ENCODE measurements around the gene KIAA1191. TPM values are rescaled to one million over a fixed set of nuclear protein-coding genes. Genes with fewer than 3 reads are reported as not detected.
A peak's percentile ranks its signal among the peaks of the same experiment; 100 is the strongest.

KIAA1191 gene
- total RNA-seq, 1 experiment from 2014 or later = 78.2 TPM

DNA sequence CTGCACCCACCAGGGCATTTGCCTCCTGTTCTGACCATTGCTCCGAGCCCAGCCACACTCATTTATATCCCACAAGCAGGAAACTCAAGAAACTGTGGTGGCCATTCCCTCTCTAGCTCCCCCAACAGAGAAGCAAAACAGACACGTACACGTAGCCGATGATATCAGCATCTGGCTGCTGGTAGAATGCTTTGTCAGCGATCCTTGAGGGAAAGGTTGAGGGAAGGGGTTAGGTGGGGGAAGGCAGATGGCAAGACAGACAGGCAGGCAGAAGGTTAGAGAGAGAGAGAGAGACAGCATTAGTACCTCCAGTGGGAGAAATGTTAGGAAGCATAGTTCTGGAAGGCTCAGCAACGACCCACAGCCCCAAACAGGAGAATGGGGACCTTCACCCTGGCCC lies 34.8 kb upstream of the KIAA1191 start:
- no peaks in the 10 kb centered on the region for H3K27me3 ChIP-seq (ENCODE audit: control insufficient read depth, insufficient read depth, low read length)
- DNase-seq = no peak
- H3K4me3 ChIP-seq (ENCODE audit: insufficient read depth, low read depth, low read length) = no peak overlapping the region
- H3K36me3 ChIP-seq (replicated peaks; ENCODE audit: control insufficient read depth, insufficient read depth, low read length) = no peaks in the 10 kb centered on the region; the same call in 1 of the 2 replicates

DNA sequence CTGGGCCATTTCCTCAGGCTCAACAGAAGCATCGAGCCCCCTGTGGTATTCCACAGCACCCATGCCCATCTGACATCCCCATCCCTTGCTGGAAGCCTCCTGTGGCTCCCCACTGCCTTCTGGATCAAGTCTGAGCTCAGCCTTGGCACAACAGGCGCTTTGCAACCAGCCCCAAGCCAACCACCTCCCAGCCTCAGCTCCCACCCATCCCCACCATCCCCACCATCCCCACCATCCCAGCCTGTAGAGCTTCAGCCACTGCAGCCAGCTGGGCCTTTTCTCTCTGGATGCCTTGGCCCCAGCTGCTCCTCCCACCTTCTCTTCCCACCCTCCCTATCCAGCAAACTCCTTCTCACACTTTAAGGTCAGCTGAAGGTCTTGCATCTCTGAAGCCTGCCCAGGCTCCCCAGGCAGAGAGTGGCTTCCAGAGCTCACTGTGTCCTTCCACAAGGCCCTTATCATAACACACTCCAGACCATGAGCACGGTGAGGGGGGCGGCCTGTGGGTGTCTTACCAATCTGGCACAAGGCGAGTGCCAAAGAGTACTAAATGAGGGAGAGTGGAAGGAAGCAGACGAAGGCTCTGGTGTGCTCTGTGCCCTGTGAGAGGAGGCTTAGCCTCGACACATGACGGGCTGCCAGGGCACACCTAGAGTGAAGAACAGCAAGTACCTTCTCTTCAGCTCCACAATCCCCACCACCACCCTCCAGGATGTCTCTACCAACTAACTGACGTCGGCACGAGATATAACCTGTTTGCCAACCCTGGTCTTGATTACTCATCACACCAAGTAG lies 33.5 kb upstream of the KIAA1191 start:
- no peak for DNase-seq
- Histone ChIP-seq H3K4me3 (ENCODE audit: insufficient read depth, low read depth, low read length) (no peak overlapping the region), H3K27me3 (ENCODE audit: control insufficient read depth, insufficient read depth, low read length) (no peaks in the 10 kb centered on the region), H3K36me3 (replicated peaks; ENCODE audit: control insufficient read depth, insufficient read depth, low read length) (no peaks in the 10 kb centered on the region; the same call in 1 of the 2 replicates)

DNA sequence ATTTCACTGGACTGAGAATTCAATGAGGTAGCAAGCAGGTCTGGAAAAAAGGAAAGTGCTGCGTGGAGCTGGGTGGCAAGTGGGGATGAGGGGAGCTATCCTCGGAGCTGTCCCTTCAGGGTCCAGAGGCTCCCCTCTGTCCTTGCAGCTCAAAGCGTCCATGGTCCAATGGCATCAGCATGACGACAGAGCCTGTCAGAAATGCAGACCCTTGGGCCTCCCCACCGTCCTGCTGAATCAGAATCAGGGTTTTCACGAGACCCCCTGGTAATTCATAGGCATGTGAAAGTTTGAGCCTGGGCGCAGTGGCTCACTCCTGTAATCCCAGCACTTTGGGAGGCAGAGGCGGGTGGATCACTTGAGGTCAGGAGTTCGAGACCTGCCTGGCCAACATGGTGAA lies 32.5 kb upstream of the KIAA1191 start:
- Histone ChIP-seq H3K27me3 (ENCODE audit: control insufficient read depth, insufficient read depth, low read length) (no peaks in the 10 kb centered on the region), H3K36me3 (replicated peaks; ENCODE audit: control insufficient read depth, insufficient read depth, low read length) (no peaks in the 10 kb centered on the region; the same call in 1 of the 2 replicates), H3K4me3 (ENCODE audit: insufficient read depth, low read depth, low read length) (no peak overlapping the region)
- no peak for DNase-seq

DNA sequence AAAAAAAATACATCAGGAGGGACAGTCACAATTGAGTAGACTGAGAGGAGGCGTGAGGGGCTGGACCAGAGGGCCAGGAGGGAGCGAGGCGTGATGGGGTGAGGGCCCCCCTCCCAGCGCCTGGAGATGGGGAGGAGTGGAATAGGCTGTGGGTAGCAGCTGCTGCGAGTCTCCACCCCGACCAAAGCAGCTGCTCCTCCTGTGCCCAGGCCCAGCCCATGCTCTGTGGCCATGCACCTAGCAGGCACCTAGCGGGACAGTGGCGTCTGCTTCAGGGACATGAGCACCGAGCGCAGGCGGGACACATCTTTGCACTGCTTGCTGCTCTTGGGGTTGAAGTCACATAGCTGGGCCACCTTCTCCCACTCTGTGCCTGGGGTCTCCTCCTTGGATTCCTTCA lies 31.0 kb upstream of the KIAA1191 start:
- DNase-seq = no peak

DNA sequence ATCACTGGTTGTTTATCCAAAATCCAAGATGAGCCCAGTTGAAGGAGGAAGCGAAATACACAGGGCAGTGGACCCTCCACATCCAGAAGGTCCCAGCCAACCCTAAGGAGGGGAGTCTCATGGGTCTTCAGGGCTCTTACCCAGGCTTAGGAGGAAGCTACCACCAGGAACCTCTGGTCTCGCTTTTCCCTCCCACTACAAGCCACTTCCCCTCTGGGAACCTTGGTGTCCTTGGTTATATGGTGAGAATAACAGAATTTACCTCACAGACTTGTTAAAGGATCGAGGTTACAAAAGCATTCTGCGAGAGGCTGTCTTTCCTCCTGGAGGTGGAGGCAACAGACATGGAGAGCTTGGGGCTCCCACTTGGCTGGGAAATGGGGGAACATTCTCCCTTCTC lies 30.4 kb upstream of the KIAA1191 start:
- Histone ChIP-seq H3K27me3 (ENCODE audit: control insufficient read depth, insufficient read depth, low read length) (no peaks in the 10 kb centered on the region), H3K36me3 (replicated peaks; ENCODE audit: control insufficient read depth, insufficient read depth, low read length) (no peaks in the 10 kb centered on the region; the same call in 1 of the 2 replicates), H3K4me3 (ENCODE audit: insufficient read depth, low read depth, low read length) (no peak overlapping the region)
- DNase-seq = no peak

More for the DNA sequence above, 31.0 kb upstream of the KIAA1191 start:
- Histone ChIP-seq H3K4me3 (ENCODE audit: insufficient read depth, low read depth, low read length) (no peak overlapping the region), H3K36me3 (replicated peaks; ENCODE audit: control insufficient read depth, insufficient read depth, low read length) (no peaks in the 10 kb centered on the region; the same call in 1 of the 2 replicates), H3K27me3 (ENCODE audit: control insufficient read depth, insufficient read depth, low read length) (no peaks in the 10 kb centered on the region)

DNA sequence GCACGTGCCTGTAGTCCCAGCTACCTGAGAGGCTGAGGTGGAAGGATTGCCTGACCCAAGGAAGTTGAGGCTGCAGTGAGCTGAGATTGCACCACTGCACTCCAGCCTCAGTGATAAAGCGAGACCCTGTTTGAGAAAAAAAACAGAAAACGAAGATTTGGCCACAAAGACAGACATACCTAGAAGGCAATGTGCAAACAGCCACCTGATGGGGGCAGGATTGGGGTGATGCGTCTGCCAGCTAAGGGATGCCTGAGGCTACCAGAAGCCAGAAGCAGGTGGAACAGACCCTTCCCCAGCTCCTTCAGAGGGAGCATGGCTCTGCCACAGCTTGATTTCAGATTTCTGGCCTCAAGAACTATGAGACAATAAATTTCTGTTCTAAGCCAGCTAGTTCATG lies 29.9 kb upstream of the KIAA1191 start:
- DNase-seq = peak; percentile 57
- no peak overlapping the region for H3K4me3 ChIP-seq (ENCODE audit: insufficient read depth, low read depth, low read length)
- H3K27me3 ChIP-seq (ENCODE audit: control insufficient read depth, insufficient read depth, low read length) = no peaks in the 10 kb centered on the region
- no peaks in the 10 kb centered on the region; the same call in none of the 2 replicates for H3K36me3 ChIP-seq (replicated peaks; ENCODE audit: control insufficient read depth, insufficient read depth, low read length)

DNA sequence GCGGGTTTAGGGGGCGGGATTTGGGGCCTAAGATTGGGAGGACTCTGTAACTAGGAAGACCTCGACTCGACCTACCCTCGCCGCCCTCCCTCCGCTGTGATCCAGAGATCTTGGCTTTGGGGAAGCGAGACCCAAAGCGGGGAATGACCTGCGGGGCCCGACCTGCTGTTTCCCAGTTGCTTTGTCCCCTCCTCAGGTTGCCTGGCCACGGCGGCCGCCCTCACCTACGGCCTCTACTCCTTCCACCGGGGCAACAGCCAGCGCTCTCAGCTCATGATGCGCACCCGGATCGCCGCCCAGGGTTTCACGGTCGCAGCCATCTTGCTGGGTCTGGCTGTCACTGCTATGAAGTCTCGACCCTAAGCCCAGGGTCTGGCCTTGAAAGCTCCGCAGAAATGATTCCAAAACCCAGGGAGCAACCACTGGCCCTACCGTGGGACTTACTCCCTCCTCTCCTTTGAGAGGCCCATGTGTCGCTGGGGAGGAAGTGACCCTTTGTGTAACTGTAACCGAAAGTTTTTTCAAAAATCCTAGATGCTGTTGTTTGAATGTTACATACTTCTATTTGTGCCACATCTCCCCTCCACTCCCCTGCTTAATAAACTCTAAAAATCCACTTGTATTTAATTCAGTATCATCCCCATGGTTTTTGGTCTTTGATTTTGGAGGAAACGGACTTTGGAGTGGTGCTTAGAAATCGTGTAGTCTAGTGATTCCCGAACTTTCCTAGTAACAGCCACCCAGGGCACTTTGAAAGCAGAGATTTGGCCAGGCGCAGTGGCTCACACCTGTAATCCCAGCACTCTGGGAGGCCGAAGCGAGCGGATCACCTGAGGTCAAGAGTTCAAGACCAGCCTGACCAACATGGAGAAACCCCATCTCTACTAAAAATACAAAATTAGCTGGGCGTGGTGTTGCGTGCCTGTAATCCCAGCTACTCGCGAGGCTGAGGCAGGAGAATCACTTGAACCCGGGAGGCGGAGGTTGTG lies 27.9 kb upstream of the KIAA1191 start:
- no peaks in the 10 kb centered on the region for H3K27me3 ChIP-seq (ENCODE audit: control insufficient read depth, insufficient read depth, low read length)
- H3K36me3 ChIP-seq (replicated peaks; ENCODE audit: control insufficient read depth, insufficient read depth, low read length) = peaks cover 11% of the 10 kb centered on the region
- H3K4me3 ChIP-seq (ENCODE audit: insufficient read depth, low read depth, low read length) = peak overlapping the region; percentile 91
- peak; percentile 98 for DNase-seq

DNA sequence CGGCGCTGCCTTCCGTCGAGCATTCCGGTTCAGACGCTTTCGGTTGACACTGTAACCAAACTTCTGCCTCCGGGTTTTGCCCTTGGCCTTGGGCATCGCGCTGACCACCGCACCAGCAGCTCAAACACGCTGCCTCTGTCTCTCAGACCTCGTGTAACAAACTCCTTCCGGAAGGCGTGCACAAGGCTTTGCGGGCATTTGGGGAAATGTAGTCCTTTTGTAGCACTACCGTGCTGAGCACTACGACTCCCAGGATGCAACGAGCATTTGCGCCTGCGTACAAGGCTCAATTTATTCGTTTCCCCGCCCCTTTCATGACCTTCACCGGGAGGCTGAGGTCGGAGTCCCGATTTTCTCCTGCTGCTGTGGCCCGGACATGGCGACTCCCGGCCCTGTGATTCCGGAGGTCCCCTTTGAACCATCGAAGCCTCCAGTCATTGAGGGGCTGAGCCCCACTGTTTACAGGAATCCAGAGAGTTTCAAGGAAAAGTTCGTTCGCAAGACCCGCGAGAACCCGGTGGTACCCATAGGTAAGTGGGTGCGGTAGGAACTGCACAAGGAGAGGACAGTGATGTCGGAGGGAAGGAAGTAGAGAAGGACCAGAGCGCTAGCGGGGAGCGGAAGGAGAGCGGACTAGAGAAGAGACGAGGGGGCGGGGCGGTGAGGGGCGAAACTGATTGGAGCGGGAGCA lies 27.0 kb upstream of the KIAA1191 start, which contains the start of the genes HIGD2A and NOP16:
Gene HIGD2A (plus strand): TSS at position 308 of the 691 bp plus-strand sequence. CDS start 69 bp downstream, at position 377.
Gene NOP16 (minus strand): TSS at position 155 of the 691 bp plus-strand sequence. CDS start 59 bp downstream, at position 96.
- Histone ChIP-seq H3K36me3 (replicated peaks; ENCODE audit: control insufficient read depth, insufficient read depth, low read length) (peaks cover 11% of the 10 kb centered on the region), H3K4me3 (ENCODE audit: insufficient read depth, low read depth, low read length) (peak within 1 kb of the TSS; percentile 91), H3K27me3 (ENCODE audit: control insufficient read depth, insufficient read depth, low read length) (no peaks in the 10 kb centered on the region)
- peak; percentile 97 for DNase-seq

DNA sequence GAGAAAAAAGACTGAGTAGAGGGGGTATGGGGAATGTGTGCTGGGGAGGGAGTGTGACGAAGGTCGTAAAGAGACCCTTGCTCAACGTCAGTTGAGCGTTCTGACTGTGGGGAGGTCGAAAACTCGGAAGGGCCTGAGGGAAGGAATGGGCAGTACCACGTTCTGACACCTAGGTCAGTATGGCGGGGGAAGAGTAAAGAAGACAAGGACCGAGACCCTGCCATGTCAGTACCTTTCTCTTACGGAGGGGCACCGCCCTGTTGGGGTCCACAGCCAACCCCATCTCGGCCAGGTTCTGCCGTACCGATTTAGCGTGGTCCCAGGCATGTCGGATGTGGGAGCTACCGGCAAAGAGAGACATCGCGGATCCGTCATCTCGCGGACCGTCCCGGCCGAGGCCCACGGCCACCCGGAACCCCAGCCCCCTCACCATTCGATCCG lies 26.5 kb upstream of the KIAA1191 start:
- peak; percentile 75 for DNase-seq
- peak overlapping the region; percentile 91 for H3K4me3 ChIP-seq (ENCODE audit: insufficient read depth, low read depth, low read length)
- H3K36me3 ChIP-seq (replicated peaks; ENCODE audit: control insufficient read depth, insufficient read depth, low read length) = peaks cover 14% of the 10 kb centered on the region
- H3K27me3 ChIP-seq (ENCODE audit: control insufficient read depth, insufficient read depth, low read length) = no peaks in the 10 kb centered on the region

DNA sequence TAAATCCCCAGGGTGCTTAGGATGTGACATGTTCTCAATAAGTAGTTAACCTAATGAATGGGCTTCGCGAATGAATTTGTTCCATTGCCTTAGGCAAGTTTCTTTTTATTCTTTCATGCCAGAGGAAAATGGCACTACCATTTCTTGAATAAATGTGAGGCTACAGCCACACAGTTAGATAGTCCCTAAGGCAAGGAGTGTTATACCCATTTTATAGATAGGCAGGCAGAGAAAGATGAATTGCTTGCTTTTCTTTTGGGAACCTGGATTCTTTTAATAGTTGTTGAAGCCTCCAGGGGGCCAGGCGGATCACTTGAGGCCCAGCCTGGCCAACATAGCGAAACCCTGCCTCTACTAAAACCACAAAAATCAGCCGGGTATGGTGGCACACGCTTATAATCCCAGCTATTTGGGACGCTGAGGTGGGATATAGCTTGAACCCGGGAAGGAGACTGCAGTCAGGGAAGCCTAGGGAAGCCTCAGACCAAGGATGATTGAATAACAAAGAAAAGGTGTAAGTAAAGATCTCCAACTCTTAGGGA lies 25.9 kb upstream of the KIAA1191 start:
- H3K36me3 ChIP-seq (replicated peaks; ENCODE audit: control insufficient read depth, insufficient read depth, low read length) = peaks cover 14% of the 10 kb centered on the region
- H3K4me3 ChIP-seq (ENCODE audit: insufficient read depth, low read depth, low read length) = peak overlapping the region; percentile 91
- no peak for DNase-seq
- H3K27me3 ChIP-seq (ENCODE audit: control insufficient read depth, insufficient read depth, low read length) = no peaks in the 10 kb centered on the region

DNA sequence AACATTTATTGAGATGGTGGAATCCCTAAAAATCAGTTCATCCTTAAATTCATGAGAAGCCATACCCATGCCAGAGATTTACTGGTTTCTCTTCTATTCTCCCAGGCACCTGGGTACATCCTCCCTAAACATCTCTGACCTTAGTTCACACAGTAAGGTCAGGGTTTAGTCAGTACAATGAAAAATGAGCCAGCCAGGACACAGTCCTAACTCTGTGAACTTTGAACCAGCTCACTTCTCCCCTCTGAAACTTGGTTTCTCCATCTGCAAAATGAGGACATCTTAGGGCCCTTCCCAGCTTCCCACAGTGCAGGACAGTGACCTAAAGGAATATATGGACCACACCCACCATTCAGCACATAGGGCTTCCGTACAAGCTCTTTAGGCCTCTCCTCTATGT lies 24.9 kb upstream of the KIAA1191 start:
- no peak overlapping the region for H3K4me3 ChIP-seq (ENCODE audit: insufficient read depth, low read depth, low read length)
- H3K27me3 ChIP-seq (ENCODE audit: control insufficient read depth, insufficient read depth, low read length) = no peaks in the 10 kb centered on the region
- no peak for DNase-seq
- peaks cover 16% of the 10 kb centered on the region for H3K36me3 ChIP-seq (replicated peaks; ENCODE audit: control insufficient read depth, insufficient read depth, low read length)

DNA sequence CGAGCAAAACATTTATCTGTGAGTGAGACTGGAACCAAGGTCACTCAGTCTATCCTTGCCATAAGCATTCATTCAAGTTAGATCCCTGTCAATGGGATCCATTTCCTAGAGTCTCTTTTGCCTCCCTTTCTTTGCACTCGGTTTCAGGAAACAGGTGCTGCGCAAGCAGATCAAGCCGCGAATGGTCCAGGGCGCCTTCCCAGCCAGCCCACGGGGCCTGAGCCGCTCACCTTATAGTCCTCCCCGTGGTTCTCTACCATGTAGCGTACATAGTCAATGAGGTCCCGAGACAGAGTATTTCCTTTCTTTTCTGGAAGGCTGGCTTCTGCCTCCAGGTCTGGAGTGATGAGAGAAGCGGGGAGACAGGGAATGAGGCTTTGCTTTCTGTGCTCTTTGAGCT lies 23.4 kb upstream of the KIAA1191 start:
- no peak overlapping the region for H3K4me3 ChIP-seq (ENCODE audit: insufficient read depth, low read depth, low read length)
- DNase-seq = no peak
- H3K27me3 ChIP-seq (ENCODE audit: control insufficient read depth, insufficient read depth, low read length) = no peaks in the 10 kb centered on the region
- H3K36me3 ChIP-seq (replicated peaks; ENCODE audit: control insufficient read depth, insufficient read depth, low read length) = peaks cover 16% of the 10 kb centered on the region

DNA sequence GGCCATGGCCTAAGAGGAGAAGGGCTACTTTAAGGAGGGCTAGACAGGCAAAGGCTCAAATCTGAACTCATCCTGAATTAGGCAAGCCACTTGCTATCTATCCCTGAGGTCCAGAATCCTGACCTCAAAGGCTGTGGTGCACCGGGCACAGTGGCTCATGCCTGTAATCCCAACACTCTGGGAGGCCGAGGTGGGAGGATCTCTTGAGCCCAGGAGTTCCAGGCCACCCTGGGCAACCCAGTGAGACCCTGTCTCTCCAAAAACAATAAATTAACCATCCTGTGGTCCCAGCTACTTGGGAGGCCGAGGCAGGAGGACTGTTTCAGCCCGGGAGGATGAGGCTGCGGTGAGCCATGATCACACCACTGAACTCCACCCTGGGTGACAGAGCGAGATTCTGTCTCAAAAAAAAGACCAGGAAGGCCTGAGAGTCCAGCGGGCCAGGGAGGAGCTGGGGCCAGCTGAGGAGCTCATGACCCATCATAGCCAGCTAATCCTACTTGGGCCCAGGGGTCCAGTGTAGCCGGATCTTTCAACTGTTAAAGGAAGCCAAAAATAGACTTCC lies 22.9 kb upstream of the KIAA1191 start:
- peaks cover 16% of the 10 kb centered on the region for H3K36me3 ChIP-seq (replicated peaks; ENCODE audit: control insufficient read depth, insufficient read depth, low read length)
- H3K27me3 ChIP-seq (ENCODE audit: control insufficient read depth, insufficient read depth, low read length) = no peaks in the 10 kb centered on the region
- no peak overlapping the region for H3K4me3 ChIP-seq (ENCODE audit: insufficient read depth, low read depth, low read length)
- DNase-seq = no peak

Measured in H7 (cell line).